CMK (cell line): ENCODE data around the gene MAGI1.
"Not testable (repeated sequence)": the region's sequence is repeated elsewhere in the genome, so short reads cannot be mapped to it uniquely, and the experiment has no call there.

ENCODE experiments used
- DNase-seq: peaks from one replicate; pipeline ENCODE4 v3.0.0-alpha.2; 2010; ENCODE audit warnings: low read depth

Gene MAGI1

DNA sequence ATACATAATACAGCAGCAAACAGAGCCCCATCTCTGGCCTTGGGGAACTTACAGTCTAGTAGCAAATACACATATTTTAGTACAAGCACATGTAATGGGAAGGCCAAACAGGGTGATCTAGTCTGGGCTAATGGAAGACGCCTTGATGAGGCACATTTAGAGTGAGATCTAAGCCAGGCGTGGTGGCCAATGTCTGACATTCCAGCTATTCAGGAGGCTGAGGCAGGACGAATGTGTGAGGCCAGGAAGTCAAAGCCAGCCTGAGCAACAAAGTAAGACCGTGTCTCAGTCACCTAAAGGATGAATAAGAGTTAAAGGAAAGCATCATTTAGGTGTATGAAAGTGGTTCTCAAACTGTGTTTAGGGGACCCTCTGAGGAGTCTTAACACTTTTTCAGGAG lies 291.9 kb downstream of the MAGI1 start:
- no peak for DNase-seq

DNA sequence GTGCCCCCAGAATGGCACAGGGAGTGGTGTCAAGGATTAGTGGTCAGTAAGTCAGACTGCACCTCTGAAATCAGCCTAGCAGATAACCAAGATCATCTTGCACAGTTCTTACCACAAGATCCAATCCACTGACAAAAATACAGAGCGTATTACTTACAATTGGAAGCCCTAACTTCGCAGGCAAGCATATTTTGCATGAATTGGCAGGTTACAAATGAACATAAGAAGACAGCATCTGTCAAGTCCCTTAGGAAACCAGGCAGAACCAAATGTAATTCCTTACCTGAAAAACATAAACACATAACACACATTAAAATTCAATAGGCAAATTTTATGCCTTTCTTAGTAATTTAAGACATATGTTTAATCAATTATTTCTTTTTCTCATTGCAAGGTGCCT lies 293.4 kb downstream of the MAGI1 start:
- DNase-seq = no peak

DNA sequence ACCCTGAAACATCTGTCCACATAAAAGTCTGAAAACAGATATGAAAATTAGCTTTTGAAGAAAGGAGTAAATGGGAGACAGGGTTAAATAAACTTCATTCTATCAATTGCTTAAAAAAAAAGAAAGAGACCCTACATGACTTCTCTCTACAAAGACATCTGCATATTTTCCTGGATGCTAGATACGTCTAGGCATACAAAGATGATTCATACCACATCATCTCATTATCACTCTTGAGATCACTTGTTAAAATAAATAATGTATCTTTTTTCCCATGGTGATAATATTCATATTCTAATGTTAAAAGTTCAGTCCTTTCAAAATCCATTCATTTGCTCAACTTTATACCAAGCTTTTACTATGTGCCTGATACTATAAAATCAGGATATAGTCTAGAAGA lies 295.8 kb downstream of the MAGI1 start:
- DNase-seq = no peak

DNA sequence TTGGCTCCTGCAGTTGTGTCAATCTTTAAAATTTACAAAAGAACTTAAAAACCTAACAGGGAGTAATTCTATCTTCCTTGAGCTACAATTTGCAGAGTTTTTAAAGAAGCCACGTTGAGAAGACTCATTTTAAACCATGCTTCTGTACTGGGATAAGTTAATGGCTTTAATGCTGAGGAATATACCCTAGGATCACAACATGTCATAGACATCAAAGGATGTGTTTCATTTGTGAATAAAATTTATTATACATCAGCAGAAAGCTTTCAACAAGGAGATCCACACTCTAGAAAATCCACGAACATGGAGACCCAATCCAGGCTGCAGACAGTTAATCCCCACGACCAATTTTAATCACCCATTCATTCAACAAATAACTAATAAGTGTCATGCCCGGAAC lies 297.2 kb downstream of the MAGI1 start:
- no peak for DNase-seq

DNA sequence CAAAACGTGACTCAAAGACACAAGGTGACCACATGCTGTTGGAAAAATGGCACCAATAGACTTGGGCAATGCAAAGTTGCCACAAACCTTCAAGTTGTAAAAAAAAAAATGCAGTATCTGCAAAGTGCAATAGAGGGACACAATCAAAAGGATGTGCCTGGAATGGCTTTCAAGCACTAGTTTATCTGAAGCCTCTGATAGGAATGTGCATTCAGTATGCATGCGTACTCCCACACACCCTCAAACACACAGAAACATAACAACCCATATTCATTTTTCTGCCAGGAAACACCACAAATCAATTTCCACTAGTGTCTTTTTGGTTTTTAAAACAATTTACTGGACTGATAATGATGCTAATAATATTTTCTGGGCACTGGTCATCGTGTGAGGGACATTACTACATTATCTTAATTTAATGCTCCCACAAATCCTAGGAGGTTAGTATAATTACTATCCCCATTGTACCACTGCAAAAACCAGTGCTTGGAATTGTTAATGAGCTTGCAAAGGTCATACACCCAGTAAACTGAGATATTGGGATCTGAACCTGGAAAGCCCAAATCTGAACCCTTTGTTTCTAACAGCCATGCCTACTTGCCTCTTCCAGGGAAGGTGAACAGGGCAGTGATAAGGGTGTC lies 298.7 kb downstream of the MAGI1 start:
- DNase-seq = no peak

DNA sequence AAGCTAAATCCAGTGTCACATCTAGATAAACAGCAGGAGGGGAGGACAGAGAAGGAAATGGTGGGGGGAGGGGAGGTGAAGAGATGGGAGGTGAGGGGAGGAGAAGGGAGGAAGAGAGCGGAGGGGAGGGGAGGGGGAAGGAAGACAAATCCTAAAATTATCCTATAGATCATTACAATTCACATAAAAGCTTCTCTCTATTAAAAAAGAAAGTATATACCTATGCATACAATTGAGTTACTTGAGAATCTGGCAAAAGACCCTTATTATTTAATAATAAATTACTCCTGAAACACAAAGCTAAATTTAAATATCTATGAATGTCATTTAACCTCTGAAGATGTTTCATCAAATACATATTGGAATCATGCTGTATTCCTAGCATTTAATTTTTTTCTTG lies 303.9 kb downstream of the MAGI1 start:
- no peak for DNase-seq

DNA sequence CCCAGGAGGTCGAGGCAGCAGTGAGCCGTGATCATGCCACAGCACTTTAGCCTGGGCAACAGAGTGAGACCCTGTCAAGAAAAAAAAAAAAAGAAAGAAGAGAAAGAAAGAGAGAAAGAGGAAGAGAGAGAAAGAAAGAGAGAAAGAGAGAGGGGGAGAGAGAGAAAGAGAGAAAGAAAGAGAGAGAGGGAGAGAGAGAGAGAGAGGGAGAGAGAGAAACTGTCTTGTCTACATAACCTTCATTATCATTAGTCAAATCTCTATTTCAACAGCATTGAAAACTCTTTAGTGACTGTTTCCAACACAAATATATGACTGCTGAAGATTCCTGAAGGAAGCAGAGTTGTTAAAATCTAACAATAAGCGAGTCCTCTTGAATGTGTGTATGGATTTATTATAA lies 304.3 kb downstream of the MAGI1 start:
- no peak for DNase-seq

DNA sequence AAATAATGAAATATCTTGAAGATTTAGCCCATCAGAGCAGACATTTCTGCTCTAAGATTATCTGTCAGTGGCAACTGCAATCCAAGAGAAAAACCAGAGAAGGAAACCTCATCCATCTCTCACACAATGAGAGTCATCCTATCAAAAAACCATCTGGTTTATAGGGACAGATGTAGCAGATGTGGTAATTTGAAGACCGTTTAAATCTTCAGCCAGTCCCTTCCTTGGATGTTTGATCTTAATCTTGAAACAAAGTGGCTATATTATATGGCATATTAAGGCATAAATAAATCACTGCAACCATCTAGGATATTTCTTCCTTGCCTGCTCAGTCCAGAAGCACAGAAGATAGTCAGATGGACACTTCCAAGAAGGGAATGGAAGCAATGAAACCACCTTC lies 305.3 kb downstream of the MAGI1 start:
- no peak for DNase-seq

DNA sequence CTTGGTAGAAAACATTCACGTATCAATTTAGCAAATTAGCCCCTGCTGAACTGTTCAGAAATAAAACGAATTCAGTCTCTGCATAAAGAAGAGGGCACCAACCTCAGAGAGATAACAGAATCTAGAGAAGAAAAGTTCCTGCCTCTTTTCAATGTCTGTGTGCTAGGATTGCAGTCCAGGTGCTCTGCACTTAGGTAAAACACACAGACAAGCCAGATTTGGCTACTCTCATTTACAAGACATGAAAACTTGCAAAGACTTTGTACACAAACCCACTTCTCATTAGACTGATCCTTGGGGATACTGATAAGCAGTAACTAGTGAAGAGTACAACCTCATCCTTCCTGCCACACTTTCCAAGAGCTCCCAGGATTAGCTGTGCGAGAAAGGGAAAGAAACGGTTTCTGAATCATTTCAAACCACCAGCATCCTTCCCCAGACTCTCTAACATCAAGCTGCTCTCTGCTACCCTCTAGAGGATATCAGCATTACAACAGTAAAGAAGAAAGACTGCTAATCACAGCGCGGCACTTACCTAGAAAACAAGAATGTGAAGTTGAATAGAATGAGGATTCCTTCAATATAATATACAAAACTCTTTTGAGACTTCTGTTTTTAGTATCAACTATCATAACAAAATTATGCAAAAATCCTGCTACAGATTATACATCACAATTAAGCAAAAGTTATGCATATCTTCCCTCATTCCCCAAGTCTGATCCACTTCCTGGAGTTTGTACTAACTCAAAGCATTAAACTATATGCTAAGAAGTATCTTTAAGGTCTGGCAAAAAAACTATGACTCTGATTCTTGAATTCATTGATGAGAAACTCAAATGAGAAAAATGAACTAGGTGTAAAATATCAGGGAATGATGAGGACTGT lies 306.4 kb downstream of the MAGI1 start:
- peak; percentile 7 for DNase-seq

DNA sequence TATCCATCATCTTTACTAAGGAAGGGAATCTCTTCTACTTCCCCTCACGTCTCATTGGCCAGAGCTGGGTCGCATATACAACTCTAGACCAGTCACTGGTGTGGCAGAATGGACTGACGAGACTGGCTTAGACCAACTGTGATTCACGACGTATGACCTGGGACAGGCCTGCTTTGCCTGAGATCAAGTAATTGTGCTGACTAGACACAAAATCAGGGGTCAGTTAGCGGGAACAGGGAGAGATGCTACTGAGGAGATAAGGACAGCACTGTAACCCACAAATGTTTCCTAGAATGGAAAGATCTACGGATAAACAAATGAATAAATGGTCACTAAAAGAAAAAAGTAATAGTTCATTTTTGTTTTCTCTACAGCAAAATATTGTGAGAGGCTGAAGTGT lies 308.3 kb downstream of the MAGI1 start:
- DNase-seq = no peak

DNA sequence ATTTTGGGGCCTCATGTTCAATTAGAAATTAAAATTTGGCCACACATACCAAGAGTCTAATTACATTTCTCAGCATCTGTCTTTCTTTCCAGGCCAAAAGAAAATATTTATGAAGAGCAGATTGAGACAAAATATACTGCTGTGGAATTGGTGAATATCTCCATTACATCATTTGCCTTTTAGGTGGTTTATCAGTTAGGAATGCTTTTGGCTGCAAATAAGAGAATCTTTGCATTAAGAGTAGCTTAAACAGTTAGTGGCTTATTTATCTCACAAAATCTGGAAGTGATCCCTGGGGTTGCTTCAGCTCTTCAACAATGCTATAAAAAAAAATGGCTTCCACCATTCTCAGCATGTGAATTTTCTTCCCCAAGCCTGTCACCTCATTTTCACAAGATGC lies 308.7 kb downstream of the MAGI1 start:
- no peak for DNase-seq

DNA sequence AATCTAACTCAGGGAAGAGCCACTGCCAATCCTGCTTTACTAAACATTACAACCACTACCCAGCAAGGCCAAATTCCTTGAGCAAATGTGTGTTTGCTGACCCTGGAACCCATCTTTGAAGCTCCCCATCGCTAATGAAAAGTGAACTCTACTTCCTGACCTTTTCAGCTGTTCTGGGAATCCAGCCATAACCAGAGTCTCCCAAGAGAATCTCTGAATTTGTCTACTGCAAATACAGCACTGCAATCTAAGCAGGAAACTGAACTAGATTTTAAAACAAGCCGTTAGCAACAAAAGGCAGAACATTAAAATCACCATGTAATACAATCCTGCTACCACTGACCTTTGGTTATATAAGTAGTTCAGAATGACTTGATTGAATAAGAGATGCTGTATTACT lies 309.2 kb downstream of the MAGI1 start:
- DNase-seq = no peak

DNA sequence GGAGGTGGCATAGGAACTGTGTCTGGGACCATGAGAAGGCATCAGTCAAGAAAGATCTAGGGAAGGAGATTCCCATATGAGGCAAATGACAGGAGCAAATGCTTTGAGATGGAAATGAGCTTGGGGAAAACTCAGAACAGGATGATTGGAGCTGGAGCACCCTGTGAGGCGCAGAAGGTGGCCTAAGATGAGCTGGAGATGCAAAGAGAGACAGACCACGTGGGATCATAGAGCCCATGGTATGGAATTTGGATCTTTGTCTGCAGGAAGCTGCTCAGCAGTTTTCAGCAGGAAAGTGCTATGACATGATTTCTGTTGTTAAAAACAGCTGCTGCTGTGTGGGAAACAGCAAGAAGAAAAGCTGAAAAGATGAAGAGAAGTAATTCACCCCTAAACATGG lies 310.6 kb downstream of the MAGI1 start:
- DNase-seq = no peak

DNA sequence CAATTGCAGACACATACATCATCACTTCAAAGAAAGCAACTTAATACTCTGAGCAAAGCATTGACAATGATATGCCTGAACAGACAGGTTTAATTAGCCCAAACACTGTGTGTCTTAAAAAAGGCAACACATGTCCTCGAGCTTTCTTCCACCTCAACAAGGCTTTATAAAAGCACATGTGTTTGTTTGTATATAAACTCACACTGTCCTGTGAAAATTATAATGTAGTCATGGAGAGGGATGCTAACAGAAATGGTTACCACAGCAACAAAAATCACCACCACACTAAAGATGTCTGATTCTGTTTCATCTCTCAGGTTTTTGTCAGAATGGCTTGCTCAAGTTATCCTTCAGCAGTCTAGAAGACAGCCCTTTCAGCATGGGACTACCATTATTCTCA lies 314.7 kb downstream of the MAGI1 start:
- no peak for DNase-seq

DNA sequence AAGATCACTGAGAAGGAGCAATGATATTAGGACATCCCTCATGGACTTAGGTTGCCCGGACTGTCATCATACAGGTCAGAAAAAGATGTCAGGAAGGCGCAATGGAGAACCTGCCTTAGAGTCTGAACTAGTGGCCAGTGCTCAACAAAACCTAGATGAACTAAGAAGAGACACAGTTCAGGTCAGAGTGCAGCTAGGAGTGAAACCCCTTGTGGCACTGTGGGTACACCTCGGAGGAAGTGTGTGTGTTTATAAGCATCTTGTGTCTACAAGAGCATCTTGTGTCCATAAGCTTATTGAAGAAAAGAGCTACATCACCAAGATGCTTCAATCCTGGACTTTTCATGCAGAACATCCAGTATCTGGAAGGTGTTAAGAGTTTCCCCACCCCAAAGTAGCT lies 315.7 kb downstream of the MAGI1 start:
- no peak for DNase-seq

DNA sequence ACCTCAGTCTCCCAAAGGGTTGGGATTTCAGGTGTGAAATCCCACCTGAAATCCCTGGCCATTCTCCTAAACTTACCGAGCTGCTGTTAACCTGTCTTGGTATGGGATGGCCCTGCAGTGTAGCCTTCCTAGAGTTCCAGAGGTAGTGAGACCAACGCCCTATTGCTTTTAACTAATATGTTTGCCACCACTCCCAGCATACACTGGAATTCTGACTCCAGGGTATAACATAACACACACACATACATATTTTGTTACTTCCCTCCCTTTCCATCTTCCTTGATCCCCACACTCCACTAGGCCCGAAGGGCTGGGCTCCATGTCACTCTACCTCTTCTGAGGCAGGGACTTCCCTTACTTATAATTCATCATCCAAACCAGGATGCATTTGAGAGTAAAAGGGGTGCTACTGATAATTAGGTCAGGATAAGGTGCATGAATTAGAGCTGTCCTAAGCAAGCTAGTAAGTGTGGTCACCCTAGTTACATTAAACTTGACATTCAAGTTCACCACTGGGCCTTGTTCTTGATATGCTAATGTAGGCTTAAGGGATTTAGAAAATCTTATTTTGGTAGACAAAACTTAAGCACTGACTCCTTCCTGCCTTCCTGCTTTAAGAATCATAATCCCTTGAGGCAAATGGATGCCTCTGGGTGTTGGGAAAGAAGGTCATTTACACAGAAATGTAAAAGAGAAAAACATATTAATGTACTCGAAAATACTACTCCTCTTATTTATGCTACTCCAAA lies 317.6 kb downstream of the MAGI1 start:
- no peak for DNase-seq

DNA sequence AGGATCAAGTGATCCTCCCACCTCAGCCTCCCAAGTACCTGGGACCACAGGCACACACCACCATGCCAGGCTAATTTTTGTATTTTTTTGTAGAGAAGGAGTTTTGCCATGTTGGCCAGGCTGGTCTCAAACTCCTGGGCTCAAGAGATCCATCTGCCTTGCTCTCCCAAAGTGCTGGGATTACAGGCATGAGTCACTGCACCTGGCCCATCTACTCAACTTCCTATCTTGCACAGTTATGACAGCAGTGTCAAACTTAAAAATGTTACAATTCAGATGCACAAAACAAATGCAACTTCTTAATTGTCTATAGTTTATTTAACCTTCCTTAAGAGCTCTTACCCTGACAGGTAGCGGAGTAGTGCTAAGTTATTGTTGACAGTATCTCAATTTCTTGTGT lies 319.1 kb downstream of the MAGI1 start:
- DNase-seq = not testable (repeated sequence)

DNA sequence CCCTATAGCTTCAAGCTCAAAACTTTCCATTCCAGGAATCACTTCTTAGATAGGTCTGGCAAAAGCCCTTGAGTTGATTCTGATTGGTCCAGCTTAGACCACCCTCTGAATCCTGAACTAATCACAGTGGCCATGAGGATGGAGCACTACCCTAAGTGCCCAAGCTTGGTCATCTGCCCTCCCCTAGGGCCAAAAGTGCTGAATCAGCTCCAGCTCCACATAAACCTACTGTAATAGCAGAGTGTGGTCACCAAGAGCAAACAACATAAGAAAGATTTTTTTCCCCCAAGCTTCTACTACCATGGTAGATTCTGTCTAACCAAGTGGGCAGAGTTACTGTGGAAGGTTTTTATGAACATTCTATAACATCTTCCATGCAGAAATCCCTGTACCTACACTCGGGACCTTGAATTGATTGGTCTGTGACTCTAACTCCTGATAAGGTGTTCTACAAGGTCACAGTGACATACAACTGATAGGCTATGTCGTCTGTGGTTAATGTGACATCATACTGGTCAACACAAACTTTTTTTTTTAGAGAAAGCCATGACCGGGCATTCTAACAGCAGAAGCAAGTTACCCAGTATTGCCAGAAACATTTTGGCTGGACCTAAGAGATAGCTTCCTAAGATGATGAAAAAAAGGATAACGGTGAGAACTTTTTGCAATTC lies 320.9 kb downstream of the MAGI1 start:
- no peak for DNase-seq

DNA sequence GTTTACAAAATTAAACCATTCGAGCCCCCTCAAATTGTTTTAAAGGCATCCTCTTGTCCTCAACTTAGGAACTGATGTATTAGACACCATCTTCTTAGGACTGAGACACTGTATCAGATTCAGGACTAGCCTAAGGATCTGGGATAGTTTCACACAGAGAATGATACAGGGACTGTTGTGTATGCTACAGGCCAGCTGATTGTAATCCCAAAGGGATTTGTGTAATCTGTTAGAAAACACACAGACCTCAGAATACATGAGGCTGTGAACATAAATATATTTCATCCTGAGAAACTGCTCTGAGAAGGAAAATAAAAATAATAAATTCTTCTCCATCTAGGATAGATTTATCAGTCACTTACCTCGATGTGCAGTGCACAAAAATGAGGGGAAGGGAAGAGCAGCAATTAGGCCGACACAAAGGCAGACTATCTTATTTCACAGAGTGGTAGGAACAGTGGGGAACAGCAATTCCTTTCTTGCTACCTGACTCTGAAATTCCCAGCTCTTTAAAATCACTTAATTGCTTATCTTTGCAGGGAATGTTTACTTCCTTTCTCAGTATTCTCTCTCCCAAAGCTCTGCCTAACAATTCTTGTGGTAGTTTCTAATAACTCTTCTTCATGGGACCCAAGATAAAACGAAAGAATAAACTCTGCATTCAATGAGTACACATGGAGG lies 322.5 kb downstream of the MAGI1 start:
- no peak for DNase-seq

DNA sequence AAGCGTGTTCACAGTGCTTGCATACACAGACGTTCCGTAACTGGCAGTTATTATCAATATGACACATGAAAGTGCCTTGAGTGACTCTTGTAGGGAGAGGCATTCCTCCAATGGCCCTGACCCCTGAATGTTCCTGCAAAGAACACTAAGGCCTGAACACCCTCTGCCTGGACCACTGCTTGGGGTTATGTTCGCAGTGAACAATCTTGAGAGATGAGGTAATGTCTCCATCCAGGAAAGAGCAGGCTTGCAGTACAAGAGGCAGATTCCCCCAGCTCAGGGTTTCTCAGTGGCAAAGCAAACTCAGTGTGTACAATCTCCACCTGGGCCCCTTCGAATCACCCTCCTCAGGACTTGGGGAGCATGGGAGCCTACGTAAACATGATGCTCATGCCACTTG lies 324.6 kb downstream of the MAGI1 start:
- no peak for DNase-seq

DNA sequence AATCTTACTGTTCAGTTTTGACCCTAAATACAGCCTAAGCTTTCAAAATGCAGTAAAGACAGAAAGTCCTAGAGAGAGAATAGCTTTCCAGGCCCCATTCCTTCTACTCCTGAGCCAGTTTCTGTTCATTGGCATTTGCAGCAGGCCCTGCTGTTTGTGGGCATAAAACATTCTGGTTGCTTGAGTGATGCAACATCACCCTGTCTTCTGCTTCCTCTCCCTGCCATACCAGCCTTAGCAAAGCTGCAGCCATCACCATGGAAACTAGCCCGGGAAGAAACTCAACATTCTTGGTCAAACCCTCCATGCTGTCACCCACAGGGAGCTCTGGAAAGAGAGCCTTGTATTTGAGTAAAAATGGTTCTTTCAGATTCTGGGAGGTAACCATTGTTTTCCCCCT lies 325.7 kb downstream of the MAGI1 start:
- no peak for DNase-seq

DNA sequence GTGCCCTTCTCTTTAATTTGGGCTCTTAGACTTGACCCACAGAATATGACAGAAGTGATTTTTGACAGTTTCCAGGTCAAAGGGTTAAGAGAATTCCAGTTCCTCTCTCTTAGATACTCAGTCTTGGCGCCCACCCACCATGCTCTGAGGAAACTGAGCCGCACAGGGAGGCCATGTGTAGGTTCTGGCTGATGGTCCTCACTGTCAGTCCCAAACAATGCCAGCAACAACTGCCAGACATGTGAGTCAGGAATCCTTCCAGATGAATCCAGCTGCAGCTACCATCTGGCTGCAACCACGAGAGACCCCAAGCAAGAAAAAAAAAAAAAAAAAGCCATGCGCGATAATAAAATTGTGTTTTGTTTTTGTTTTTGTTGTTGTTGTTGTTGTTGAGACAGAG lies 326.6 kb downstream of the MAGI1 start:
- no peak for DNase-seq
